K562 (cell line): ENCODE results near the gene RGS7. TPM values are rescaled to one million over a fixed set of nuclear protein-coding genes. Genes with fewer than 3 reads are reported as not detected.

Experiments
- polyA plus RNA-seq, 8 experiments: library from polyadenylated mRNA; depleted of rRNA in 4 of 8; stranded (reverse) in 5 of 8; unstranded in 3 of 8; fragments of >200 nt; fragmentation: Nextera tagmentation in 2 of 8; fragmentation: Illumina TruSeq in 1 of 8; extraction: Ambion mirVana in 2 of 8; extraction: Trizol in 1 of 8; gene quantifications; 2 replicates each; pipeline versions ENCODE4 v1.2.1 to v1.2.3, GENCODE V29; 2011 to 2014; ENCODE audit warnings: inconsistent platforms in 1 of 8, missing spikeins in 1 of 8
- total RNA-seq, 7 experiments: library from RNA; depleted of rRNA in 6 of 7; stranded (reverse); fragments of >200 nt in 6 of 7; fragmentation: Illumina TruSeq in 2 of 7; extraction: Trizol in 2 of 7; gene quantifications; 2 replicates each; pipeline versions ENCODE4 v1.2.1 to v1.2.3, GENCODE V29; 2011 to 2021; ENCODE audit warnings: low replicate concordance in 1 of 7
- TF ChIP-seq, protein P1 (sequence below): fragments of 450-650 bp; IDR thresholded peaks from 2 replicates; pipeline ENCODE4 v1.6.1; 2016; ENCODE audit warnings: mild to moderate bottlenecking, moderate library complexity

RGS7 gene
- total and polyA plus RNA-seq, 9 of the 15 experiments (the other 6 are each of a cell fraction or from before 2014, with no cell fraction given) = not detected

DNA sequence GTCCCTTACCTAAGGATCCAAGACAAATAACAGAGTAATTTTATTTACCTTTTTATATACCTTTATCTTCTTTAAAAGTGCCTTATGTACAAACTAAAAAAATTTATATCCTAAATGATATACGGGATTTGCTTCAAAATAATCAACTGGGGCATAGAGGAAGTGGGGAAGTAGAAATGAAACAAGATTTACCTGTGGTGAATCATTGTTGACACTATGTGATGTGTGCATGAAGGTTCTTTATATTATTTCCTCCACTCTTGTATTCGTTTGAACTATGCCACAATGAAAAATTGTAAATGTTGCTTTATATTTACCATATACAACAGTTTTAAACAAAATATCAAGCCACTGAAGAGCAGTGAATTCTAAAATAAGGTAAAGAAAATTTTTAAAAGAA, 13.0 kb downstream of the RGS7 start (continued):
- TF ChIP-seq, protein P1, sequence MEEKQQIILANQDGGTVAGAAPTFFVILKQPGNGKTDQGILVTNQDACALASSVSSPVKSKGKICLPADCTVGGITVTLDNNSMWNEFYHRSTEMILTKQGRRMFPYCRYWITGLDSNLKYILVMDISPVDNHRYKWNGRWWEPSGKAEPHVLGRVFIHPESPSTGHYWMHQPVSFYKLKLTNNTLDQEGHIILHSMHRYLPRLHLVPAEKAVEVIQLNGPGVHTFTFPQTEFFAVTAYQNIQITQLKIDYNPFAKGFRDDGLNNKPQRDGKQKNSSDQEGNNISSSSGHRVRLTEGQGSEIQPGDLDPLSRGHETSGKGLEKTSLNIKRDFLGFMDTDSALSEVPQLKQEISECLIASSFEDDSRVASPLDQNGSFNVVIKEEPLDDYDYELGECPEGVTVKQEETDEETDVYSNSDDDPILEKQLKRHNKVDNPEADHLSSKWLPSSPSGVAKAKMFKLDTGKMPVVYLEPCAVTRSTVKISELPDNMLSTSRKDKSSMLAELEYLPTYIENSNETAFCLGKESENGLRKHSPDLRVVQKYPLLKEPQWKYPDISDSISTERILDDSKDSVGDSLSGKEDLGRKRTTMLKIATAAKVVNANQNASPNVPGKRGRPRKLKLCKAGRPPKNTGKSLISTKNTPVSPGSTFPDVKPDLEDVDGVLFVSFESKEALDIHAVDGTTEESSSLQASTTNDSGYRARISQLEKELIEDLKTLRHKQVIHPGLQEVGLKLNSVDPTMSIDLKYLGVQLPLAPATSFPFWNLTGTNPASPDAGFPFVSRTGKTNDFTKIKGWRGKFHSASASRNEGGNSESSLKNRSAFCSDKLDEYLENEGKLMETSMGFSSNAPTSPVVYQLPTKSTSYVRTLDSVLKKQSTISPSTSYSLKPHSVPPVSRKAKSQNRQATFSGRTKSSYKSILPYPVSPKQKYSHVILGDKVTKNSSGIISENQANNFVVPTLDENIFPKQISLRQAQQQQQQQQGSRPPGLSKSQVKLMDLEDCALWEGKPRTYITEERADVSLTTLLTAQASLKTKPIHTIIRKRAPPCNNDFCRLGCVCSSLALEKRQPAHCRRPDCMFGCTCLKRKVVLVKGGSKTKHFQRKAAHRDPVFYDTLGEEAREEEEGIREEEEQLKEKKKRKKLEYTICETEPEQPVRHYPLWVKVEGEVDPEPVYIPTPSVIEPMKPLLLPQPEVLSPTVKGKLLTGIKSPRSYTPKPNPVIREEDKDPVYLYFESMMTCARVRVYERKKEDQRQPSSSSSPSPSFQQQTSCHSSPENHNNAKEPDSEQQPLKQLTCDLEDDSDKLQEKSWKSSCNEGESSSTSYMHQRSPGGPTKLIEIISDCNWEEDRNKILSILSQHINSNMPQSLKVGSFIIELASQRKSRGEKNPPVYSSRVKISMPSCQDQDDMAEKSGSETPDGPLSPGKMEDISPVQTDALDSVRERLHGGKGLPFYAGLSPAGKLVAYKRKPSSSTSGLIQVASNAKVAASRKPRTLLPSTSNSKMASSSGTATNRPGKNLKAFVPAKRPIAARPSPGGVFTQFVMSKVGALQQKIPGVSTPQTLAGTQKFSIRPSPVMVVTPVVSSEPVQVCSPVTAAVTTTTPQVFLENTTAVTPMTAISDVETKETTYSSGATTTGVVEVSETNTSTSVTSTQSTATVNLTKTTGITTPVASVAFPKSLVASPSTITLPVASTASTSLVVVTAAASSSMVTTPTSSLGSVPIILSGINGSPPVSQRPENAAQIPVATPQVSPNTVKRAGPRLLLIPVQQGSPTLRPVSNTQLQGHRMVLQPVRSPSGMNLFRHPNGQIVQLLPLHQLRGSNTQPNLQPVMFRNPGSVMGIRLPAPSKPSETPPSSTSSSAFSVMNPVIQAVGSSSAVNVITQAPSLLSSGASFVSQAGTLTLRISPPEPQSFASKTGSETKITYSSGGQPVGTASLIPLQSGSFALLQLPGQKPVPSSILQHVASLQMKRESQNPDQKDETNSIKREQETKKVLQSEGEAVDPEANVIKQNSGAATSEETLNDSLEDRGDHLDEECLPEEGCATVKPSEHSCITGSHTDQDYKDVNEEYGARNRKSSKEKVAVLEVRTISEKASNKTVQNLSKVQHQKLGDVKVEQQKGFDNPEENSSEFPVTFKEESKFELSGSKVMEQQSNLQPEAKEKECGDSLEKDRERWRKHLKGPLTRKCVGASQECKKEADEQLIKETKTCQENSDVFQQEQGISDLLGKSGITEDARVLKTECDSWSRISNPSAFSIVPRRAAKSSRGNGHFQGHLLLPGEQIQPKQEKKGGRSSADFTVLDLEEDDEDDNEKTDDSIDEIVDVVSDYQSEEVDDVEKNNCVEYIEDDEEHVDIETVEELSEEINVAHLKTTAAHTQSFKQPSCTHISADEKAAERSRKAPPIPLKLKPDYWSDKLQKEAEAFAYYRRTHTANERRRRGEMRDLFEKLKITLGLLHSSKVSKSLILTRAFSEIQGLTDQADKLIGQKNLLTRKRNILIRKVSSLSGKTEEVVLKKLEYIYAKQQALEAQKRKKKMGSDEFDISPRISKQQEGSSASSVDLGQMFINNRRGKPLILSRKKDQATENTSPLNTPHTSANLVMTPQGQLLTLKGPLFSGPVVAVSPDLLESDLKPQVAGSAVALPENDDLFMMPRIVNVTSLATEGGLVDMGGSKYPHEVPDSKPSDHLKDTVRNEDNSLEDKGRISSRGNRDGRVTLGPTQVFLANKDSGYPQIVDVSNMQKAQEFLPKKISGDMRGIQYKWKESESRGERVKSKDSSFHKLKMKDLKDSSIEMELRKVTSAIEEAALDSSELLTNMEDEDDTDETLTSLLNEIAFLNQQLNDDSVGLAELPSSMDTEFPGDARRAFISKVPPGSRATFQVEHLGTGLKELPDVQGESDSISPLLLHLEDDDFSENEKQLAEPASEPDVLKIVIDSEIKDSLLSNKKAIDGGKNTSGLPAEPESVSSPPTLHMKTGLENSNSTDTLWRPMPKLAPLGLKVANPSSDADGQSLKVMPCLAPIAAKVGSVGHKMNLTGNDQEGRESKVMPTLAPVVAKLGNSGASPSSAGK = no peak
- TF ChIP-seq, all 486 proteins: peak for 0
